GM23338 (cell line): ENCODE results near the gene FTH1. TPM values are rescaled to one million over a fixed set of nuclear protein-coding genes. Genes with fewer than 3 reads are reported as not detected.

Experiments
- ATAC-seq: fragments of 200-7000 bp; cut with Tn5 transposase; 3 replicates; pipeline ENCODE4 v1.9.1; 2020
- DNase-seq: peaks from one replicate; pipeline ENCODE4 v3.0.0-alpha.2; 2015; ENCODE audit warnings: low spot score
- H2AFZ ChIP-seq: fragments of 200-600 bp; sonication (generic); 2 replicates; pipeline ENCODE4 v1.8.0; 2016; ENCODE audit warnings: antibody characterized with exemption, mild to moderate bottlenecking, moderate library complexity
- H3F3A ChIP-seq: fragments of 200-600 bp; sonication (generic); replicated peaks from 2 replicates; pipeline ENCODE4 v1.8.0; 2017; ENCODE audit warnings: antibody characterized with exemption, mixed run types, low read depth
- H3K27ac ChIP-seq: fragments of 200-600 bp; sonication (generic); 2 replicates; pipeline ENCODE4 v1.6.1; 2016; ENCODE audit warnings: low read depth
- H3K27me3 ChIP-seq: fragments of 200-600 bp; sonication (generic); 2 replicates; pipeline ENCODE4 v1.8.0; 2016; ENCODE audit warnings: mild to moderate bottlenecking, mixed run types, moderate library complexity; ENCODE audit not compliant: insufficient read depth
- H3K36me3 ChIP-seq: fragments of 200-600 bp; sonication (generic); 2 replicates; pipeline ENCODE4 v1.8.0; 2016; ENCODE audit warnings: mild to moderate bottlenecking; ENCODE audit not compliant: insufficient read depth
- H3K4me1 ChIP-seq: fragments of 200-600 bp; sonication (generic); 2 replicates; pipeline ENCODE4 v1.8.0; 2016; ENCODE audit warnings: mild to moderate bottlenecking, moderate library complexity; ENCODE audit not compliant: insufficient read depth
- H3K4me2 ChIP-seq: fragments of 200-600 bp; sonication (generic); 2 replicates; pipeline ENCODE4 v1.7.1; 2017; ENCODE audit warnings: mixed run types
- H3K4me3 ChIP-seq: fragments of 200-600 bp; sonication (generic); 2 replicates; pipeline ENCODE4 v1.6.1; 2016; ENCODE audit warnings: mixed run types
- H3K79me2 ChIP-seq: fragments of 200-600 bp; sonication (generic); replicated peaks from 2 replicates; pipeline ENCODE4 v1.8.0; 2017; ENCODE audit warnings: mild to moderate bottlenecking; ENCODE audit not compliant: insufficient read depth
- H3K9me2 ChIP-seq: fragments of 200-600 bp; sonication (generic); 2 replicates; pipeline ENCODE4 v1.8.0; 2017; ENCODE audit not compliant: insufficient read depth
- H4K20me1 ChIP-seq: fragments of 200-600 bp; sonication (generic); replicated peaks from 2 replicates; pipeline ENCODE4 v1.8.0; 2017; ENCODE audit warnings: mild to moderate bottlenecking; ENCODE audit not compliant: insufficient read depth
- H3K27ac Mint-ChIP-seq: 2 replicates; pipeline ENCODE4 v1.8.0; 2020; ENCODE audit warnings: inconsistent platforms, mild to moderate bottlenecking, moderate library complexity, mixed read lengths
- H3K27me3 Mint-ChIP-seq: 3 replicates; pipeline ENCODE4 v1.8.0; 2022; ENCODE audit warnings: low read depth, mild to moderate bottlenecking, moderate library complexity, mixed read lengths, inconsistent platforms; ENCODE audit not compliant: insufficient read depth, poor library complexity
- H3K36me3 Mint-ChIP-seq: 3 replicates; pipeline ENCODE4 v1.8.0; 2021; ENCODE audit warnings: low read depth, mild to moderate bottlenecking, inconsistent platforms, moderate library complexity, mixed read lengths
- H3K4me1 Mint-ChIP-seq: 3 replicates; pipeline ENCODE4 v1.8.0; 2020; ENCODE audit warnings: mild to moderate bottlenecking, inconsistent platforms, mixed read lengths
- H3K4me3 Mint-ChIP-seq: 3 replicates; pipeline ENCODE4 v1.8.0; 2021; ENCODE audit warnings: moderate library complexity, mild to moderate bottlenecking, inconsistent platforms, mixed read lengths
- H3K9me3 Mint-ChIP-seq: 3 replicates; pipeline ENCODE4 v1.8.0; 2020; ENCODE audit warnings: moderate library complexity, mild to moderate bottlenecking, inconsistent platforms, mixed read lengths
- JUNB ChIP-seq: IDR thresholded peaks from one replicate; pipeline ENCODE4 v1.6.1; 2016; ENCODE audit warnings: antibody characterized with exemption; ENCODE audit not compliant: unreplicated experiment
- NANOG ChIP-seq: IDR thresholded peaks from 2 replicates; pipeline ENCODE4 v1.6.1; 2016; ENCODE audit warnings: antibody characterized with exemption, borderline replicate concordance
- POLR2AphosphoS5 ChIP-seq: IDR thresholded peaks from 2 replicates; pipeline ENCODE4 v1.6.1; 2016; ENCODE audit warnings: antibody characterized with exemption, low read depth
- REST ChIP-seq: IDR thresholded peaks from one replicate; pipeline ENCODE4 v1.6.1; 2018; ENCODE audit warnings: antibody characterized with exemption; ENCODE audit not compliant: unreplicated experiment
- STAT1 ChIP-seq: IDR thresholded peaks from one replicate; pipeline ENCODE4 v1.6.1; 2016; ENCODE audit warnings: antibody characterized with exemption; ENCODE audit not compliant: unreplicated experiment
- ZNF462 ChIP-seq: fragments of 250-450 bp; sonication (Bioruptor Pico); IDR thresholded peaks from 2 replicates; pipeline ENCODE4 v1.5.0; 2020; ENCODE audit warnings: mild to moderate bottlenecking, moderate library complexity
- polyA plus RNA-seq: library from polyadenylated mRNA; unstranded; fragments of >200 nt; fragmentation: Nextera tagmentation; extraction: Ambion mirVana; gene quantifications from 2 replicates; pipeline ENCODE4 v1.2.1, GENCODE V29; 2016
- total RNA-seq: library from RNA; depleted of rRNA; stranded (reverse); fragments of >200 nt; shearing (Covaris generic); gene quantifications from 2 replicates; pipeline ENCODE4 v1.2.3, GENCODE V29; 2014

Gene FTH1
- total and polyA plus RNA-seq, 2 experiments from 2014 or later: 718 to 2,750 TPM

GRCh38 chr11:61968758-61969390 is 1.4 kb upstream of the FTH1 start (continued):
- no peak for TF ChIP-seq REST

- peaks cover 43% of the 10 kb centered on the region for H3K79me2 ChIP-seq
- peaks cover 27% of the 10 kb centered on the region for H3K36me3 ChIP-seq
- H3K4me2 ChIP-seq: peak overlapping the region; percentile 100
- Mint-ChIP-seq H3K27me3 (peaks cover 23% of the 10 kb centered on the region), H3K9me3 (peaks cover 2% of the 10 kb centered on the region; the same call in 2 of the 3 replicates), H3K4me3 (peak overlapping the region; percentile 95), H3K36me3 (peaks cover 38% of the 10 kb centered on the region), H3K27ac (peak overlapping the region; percentile 98), H3K4me1 (peaks cover 48% of the 10 kb centered on the region)
- peaks cover 44% of the 10 kb centered on the region for H3K4me1 ChIP-seq
- peaks cover 34% of the 10 kb centered on the region for H3F3A ChIP-seq
- H4K20me1 ChIP-seq: peaks cover 32% of the 10 kb centered on the region
- 0 out of 2 replicates have a peak, but pooled peaks cover 4% of the 10 kb centered on the region for H3K9me2 ChIP-seq
- peak; percentile 6 for ATAC-seq
- TF ChIP-seq POLR2AphosphoS5 (no peak), NANOG (no peak), REST (no peak), STAT1 (no peak), ZNF462 (CRISPR knock-in tag) (no peak), JUNB (no peak)
- peak overlapping the region; percentile 97 for H3K27ac ChIP-seq
- H3K27me3 ChIP-seq: no peaks in the 10 kb centered on the region
- H3K4me3 ChIP-seq: peak overlapping the region; percentile 100
- DNase-seq: peak; percentile 52
- H2AFZ ChIP-seq: peak overlapping the region; percentile 84
These were observed 707 bp upstream of the FTH1 start for GRCh38 chr11:61967924-61968757.
